GM08714 (cell line): ENCODE data around the gene POLG.

Experiments
- H3K4me3 ChIP-seq: fragments of 200-500 bp; sonication (Bioruptor generic); 2 replicates; pipeline ENCODE4 v1.5.1; 2014; ENCODE audit warnings: mild to moderate bottlenecking, low read length, inconsistent platforms
- ZNF274 ChIP-seq: IDR thresholded peaks from 2 replicates; pipeline ENCODE4 v1.6.1; 2012; ENCODE audit warnings: mild to moderate bottlenecking, low read depth, low read length

Gene POLG

DNA sequence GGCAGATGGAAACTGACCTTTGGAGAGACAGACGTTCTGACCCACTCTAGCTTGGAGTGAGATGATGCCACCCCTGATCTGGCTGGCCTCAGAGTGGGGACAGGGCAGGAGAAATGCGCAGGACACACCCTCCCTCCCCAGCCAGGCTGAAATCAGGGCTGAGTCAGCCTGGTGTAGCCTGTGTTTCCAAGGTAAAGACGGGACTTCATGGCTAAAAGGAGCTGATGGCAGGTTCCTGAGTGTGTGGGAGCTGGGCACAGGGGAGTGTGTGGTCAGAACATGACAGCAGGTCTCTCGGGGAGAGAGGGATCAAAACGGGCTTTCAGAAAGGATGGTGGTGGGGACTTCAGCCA is 14.6 kb upstream of the POLG start:
- no peak for TF ChIP-seq ZNF274
- no peak overlapping the region for H3K4me3 ChIP-seq

GRCh38 chr15:89346516-89347231 is 12.1 kb upstream of the POLG start:
- no peak for TF ChIP-seq ZNF274
- H3K4me3 ChIP-seq, result no peak overlapping the region

GRCh38 chr15:89345248-89345647 is 10.6 kb upstream of the POLG start:
- no peak for TF ChIP-seq ZNF274
- no peak overlapping the region for H3K4me3 ChIP-seq

DNA sequence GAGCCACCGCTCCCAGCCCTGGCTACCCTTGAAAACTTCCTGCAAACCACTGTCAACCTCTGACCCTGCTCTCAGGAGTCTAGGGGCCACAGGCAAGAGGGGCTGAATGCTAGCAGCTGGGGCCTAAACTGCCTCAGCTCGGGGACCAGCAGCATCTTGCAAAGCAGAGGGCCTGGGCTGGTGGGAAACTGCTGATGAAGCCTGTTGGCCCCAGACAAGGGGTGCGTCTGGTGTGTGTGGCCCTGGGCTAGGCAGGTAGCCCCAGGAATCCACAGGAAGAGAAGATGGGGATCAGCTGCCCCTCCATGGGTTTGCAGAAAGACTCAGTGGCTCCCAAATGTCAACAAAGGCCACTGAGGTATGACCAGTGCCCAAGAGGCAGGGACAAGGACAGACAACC is 8.2 kb upstream of the POLG start:
- H3K4me3 ChIP-seq, result no peak overlapping the region
- TF ChIP-seq ZNF274, result no peak

DNA sequence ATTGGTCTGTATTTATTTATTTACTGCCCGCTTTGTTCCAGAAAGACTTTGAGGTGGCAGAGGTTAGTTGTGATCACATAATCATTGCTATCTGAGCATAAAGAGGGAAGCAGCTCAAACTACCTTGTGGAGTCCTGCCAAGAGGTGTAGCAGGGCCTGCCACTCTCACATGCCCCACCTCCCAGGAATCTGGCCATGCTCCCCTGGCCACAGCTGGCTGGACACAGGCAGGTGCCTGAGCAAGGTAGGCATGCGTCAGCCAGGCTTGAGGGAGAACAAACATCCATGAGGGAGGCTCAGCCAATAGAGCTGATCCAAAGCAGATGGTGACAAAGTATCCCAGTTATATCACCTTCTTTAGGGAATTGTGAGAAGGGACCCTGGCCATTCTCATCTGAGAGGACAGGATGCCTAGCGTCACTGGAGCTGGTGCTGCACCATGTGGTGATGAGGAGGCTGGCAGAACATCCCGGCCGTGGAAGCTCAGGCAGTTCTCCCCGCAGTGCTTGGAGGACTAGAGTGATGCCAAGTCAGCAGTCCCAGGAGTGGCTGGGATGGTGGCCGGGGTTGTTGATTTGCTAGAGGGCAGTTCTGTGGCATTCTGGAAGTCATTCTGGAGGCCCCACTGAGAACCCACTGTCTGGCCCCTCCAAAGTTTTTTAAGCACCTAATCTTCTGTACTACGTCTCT is 6.8 kb upstream of the POLG start:
- no peak for TF ChIP-seq ZNF274

GRCh38 chr15:89340573-89340972 is 5.9 kb upstream of the POLG start:
- TF ChIP-seq ZNF274, result no peak
- no peak overlapping the region for H3K4me3 ChIP-seq

More for the DNA sequence above, 6.8 kb upstream of the POLG start:
- no peak overlapping the region for H3K4me3 ChIP-seq

GRCh38 chr15:89338036-89338435 is 3.4 kb upstream of the POLG start:
- no peak for TF ChIP-seq ZNF274
- H3K4me3 ChIP-seq, result no peak overlapping the region

DNA sequence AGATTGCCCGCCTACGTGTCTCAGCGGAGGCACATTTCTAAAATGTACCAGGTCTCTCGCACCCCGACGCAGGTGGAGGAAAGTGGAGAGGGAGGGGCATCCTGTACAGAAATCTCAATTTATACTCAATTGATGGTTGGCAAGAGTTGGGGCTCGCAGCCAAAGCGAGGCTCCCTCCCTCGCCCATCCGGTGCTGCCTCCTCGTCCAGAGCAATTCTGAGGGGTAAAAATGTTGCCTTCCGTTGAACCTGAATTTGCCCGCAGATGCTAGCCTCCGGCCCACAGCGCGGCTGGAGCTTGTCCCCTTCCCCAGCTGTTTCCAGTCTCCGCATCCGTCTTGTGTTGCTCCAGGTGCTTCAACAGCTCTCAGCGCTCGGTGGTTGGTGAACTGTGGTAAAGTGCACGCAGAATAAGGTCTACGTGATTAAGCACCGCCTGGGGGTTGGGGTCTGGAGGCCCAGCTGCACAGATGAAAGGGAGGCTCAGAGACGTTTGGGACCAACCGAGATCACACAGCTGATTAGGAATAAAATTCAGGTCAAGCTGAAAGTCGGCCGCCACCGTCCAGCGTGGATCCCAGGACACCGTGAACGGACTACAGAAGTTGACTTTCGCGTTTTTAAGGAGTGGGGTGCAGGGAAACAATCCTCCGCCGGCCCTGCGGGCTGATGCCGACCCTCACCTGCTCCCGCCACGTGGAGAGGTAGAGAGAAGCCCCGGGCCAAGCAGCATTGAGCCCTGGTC is 846 bp upstream of the POLG start:
- no peak for TF ChIP-seq ZNF274
- H3K4me3 ChIP-seq, result peak overlapping the region; percentile 45; the same call in 1 of the 2 replicates

GRCh38 chr15:89333959-89334509 is 590 bp downstream of the POLG start:
- H3K4me3 ChIP-seq, result peak overlapping the region; percentile 94
- TF ChIP-seq ZNF274, result no peak

GRCh38 chr15:89333011-89333860 is 1.4 kb downstream of the POLG start:
- peak overlapping the region; percentile 94 for H3K4me3 ChIP-seq
- no peak for TF ChIP-seq ZNF274

GRCh38 chr15:89332446-89332845 is 2.2 kb downstream of the POLG start:
- TF ChIP-seq ZNF274, result no peak
- H3K4me3 ChIP-seq, result no peak overlapping the region

DNA sequence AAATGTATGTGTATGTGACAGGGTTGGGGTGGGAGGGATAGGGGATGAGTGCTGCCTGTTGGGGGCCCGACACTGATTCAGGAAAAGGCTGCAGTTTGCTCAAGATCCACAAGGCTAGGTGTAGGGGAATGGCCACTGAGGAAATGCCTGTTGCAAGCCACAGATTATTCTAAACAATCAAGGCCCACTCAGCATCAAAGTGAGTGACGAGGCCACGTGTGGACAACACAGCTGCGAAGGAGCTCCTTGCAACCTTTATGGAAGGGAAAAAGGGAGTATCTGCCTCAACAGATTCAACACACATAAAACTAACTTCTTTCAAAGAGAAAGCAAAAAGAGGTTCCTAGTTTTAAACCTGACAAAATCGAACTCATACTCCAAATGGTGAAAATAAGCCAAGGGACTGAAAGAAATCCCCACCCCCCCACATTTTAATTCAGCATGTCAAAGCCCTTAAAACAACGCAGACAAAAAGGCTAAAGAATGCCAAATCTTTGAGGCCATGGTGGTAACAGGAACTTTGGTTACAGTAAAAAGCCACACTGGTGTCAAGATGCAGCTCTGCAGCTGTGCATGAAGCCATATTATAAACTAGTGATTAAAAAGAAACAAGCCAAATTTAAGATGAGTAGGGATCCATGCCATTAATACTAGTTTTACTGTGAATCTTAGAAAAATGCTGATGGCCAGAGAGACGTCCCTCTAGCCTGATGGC is 3.6 kb downstream of the POLG start:
- no peak overlapping the region for H3K4me3 ChIP-seq
- no peak for TF ChIP-seq ZNF274

DNA sequence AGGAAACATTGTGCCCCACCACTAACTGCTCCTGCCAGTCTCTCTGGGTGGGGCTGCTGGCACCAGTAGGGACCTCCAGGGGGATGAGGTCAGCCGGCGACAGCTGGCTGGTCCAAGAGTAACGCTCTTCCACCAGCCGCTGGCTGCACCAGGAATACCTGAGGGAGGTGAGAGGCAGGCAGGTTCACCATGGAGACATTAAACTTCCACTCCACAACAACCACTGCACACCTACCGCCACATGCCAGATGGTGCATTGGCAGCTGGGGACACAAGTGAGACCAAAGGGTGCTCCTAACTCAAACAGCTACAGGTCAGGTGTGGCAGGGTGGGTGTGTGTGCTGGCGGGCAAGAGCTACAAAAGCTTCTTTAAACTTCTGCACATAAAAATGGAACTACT is 4.5 kb downstream of the POLG start:
- no peak for TF ChIP-seq ZNF274
- no peak overlapping the region for H3K4me3 ChIP-seq
